Endodermal cell (in vitro differentiated cells): ENCODE data around the gene SART3. TPM values are rescaled to one million over a fixed set of nuclear protein-coding genes. Genes with fewer than 3 reads are reported as not detected.
A peak's percentile ranks its signal among the peaks of the same experiment; 100 is the strongest.

Experiments
- DNase-seq: peaks from one replicate; pipeline ENCODE4 v3.0.0-alpha.2; 2017
- H3K27ac ChIP-seq: 2 replicates; pipeline ENCODE4 v1.5.1; 2013; ENCODE audit warnings: mild to moderate bottlenecking, low read depth, low read length, moderate library complexity
- H3K27me3 ChIP-seq: 2 replicates; pipeline ENCODE4 v1.6.1; 2013; ENCODE audit warnings: mild to moderate bottlenecking, low read length, moderate library complexity; ENCODE audit not compliant: insufficient read depth, control insufficient read depth, poor library complexity, severe bottlenecking
- H3K36me3 ChIP-seq: 2 replicates; pipeline ENCODE4 v1.7.0; 2013; ENCODE audit warnings: mild to moderate bottlenecking, low read length, moderate library complexity; ENCODE audit not compliant: control insufficient read depth, insufficient read depth
- H3K4me1 ChIP-seq: one replicate; pipeline ENCODE4 v1.7.0; 2013; ENCODE audit warnings: low read length; ENCODE audit not compliant: control insufficient read depth, insufficient read depth
- H3K4me3 ChIP-seq: 2 replicates; pipeline ENCODE4 v1.5.1; 2013; ENCODE audit warnings: mild to moderate bottlenecking, low read length, moderate library complexity
- H3K9ac ChIP-seq: 2 replicates; pipeline ENCODE4 v1.6.1; 2013; ENCODE audit warnings: mild to moderate bottlenecking, low read length, moderate library complexity; ENCODE audit not compliant: poor library complexity, severe bottlenecking; ENCODE audit errors: extremely low read depth
- H3K9me3 ChIP-seq: 2 replicates; pipeline ENCODE4 v1.6.1; 2013; ENCODE audit warnings: mild to moderate bottlenecking, low read length, moderate library complexity; ENCODE audit not compliant: control insufficient read depth
- H3K27ac Mint-ChIP-seq: 2 replicates; pipeline ENCODE4 v1.8.0; 2020; ENCODE audit warnings: mixed read lengths
- H3K27me3 Mint-ChIP-seq: 2 replicates; pipeline ENCODE4 v1.8.0; 2021; ENCODE audit warnings: mild to moderate bottlenecking, mixed read lengths; ENCODE audit not compliant: insufficient read depth
- H3K36me3 Mint-ChIP-seq: 2 replicates; pipeline ENCODE4 v1.8.0; 2020; ENCODE audit warnings: low read depth, mixed read lengths
- H3K4me1 Mint-ChIP-seq: 2 replicates; pipeline ENCODE4 v1.8.0; 2020; ENCODE audit warnings: mixed read lengths
- H3K4me3 Mint-ChIP-seq: 2 replicates; pipeline ENCODE4 v1.8.0; 2020; ENCODE audit warnings: mild to moderate bottlenecking, moderate library complexity, mixed read lengths
- H3K9me3 Mint-ChIP-seq: 2 replicates; pipeline ENCODE4 v1.8.0; 2020; ENCODE audit warnings: mild to moderate bottlenecking, mixed read lengths
- WGBS, 2 experiments: methylation state at CpG; one replicate each; pipeline versions ENCODE4 v1.1.5 to v1.1.7; 2013; ENCODE audit warnings: missing lambda C conversion rate in 2 of 2, mixed read lengths in 1 of 2; ENCODE audit not compliant: insufficient coverage in 1 of 2, insufficient read length in 1 of 2; 5-methylcytosine and 5-hydroxymethylcytosine counted together
- total RNA-seq, 2 donors: library from RNA; stranded (reverse); fragmentation: NEBNext Ultra II Directional in 1 of 2; extraction: Animal tissue kit (Norgen Biotek cat#: 25700) in 1 of 2; gene quantifications; 2 replicates in 1 of 2; 3 replicates in 1 of 2; pipeline ENCODE4 v1.2.1, GENCODE V29; 2021
- TF ChIP-seq, protein P1 (sequence below): fragments of 200-600 bp; sonication (generic); conservative IDR thresholded peaks from 2 replicates; pipeline ENCODE4 v1.5.0; 2021; ENCODE audit warnings: antibody characterized with exemption, mild to moderate bottlenecking

The SART3 gene
- total RNA-seq, 2 donors from 2014 or later: 83.5 to 86.2 TPM

DNA sequence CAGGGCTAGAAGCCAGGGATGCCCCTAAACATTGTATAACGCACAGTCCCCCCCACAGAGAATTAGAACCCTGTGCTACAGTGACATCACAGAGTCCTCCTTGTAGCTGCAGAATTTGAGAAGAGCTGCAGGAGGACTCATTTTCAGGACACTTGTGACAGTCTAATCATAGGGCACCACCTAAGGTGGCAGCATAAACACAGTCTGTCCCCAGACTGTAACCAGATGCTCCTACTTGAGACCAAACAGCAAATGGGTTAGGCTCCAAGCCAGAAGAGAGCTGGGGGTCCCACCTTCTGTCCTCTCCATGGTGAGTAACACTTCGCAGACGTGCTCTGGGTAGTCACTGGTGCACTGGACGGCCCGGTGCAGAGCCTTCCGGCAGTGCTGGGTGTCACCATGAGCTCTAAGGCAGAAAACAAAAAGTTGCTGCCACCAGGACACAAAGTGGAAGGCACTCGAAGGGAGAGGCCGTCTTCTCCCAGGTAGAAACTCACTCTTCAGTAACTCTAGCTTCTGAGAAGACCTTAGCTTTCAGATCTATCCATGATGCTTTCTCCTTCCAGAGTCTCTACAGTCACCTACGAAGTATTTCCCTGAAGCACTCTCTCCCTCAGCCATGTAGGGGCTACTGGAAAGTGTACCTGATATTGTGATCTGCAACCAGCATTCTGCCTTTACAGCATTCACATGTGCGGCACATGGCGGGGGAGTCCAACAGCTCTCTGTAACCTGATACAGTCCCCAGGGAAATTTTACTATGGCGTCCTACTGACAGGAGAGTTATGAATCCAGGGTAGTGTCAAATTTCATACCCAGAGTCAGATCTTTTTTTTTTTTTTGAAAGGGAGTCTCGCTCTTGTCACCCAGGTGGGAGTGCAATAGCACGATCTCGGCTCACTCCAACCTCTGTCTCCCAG is 28.8 kb downstream of the SART3 start:
- Histone ChIP-seq H3K9me3 (no peaks in the 10 kb centered on the region), H3K36me3 (peaks cover 83% of the 10 kb centered on the region), H3K9ac (no peak overlapping the region), H3K27ac (no peak overlapping the region), H3K4me3 (no peak overlapping the region), H3K27me3 (no peaks in the 10 kb centered on the region), H3K4me1 (no peaks in the 10 kb centered on the region)
- Mint-ChIP-seq H3K27ac (no peak overlapping the region), H3K4me1 (no peaks in the 10 kb centered on the region), H3K27me3 (no peaks in the 10 kb centered on the region), H3K36me3 (peaks cover 74% of the 10 kb centered on the region), H3K9me3 (no peaks in the 10 kb centered on the region), H3K4me3 (no peak overlapping the region)
- WGBS, 2 experiments: 93 to 94% methylated on average over 10 to 15 of the region's 15 CpGs
- TF ChIP-seq, protein P1, sequence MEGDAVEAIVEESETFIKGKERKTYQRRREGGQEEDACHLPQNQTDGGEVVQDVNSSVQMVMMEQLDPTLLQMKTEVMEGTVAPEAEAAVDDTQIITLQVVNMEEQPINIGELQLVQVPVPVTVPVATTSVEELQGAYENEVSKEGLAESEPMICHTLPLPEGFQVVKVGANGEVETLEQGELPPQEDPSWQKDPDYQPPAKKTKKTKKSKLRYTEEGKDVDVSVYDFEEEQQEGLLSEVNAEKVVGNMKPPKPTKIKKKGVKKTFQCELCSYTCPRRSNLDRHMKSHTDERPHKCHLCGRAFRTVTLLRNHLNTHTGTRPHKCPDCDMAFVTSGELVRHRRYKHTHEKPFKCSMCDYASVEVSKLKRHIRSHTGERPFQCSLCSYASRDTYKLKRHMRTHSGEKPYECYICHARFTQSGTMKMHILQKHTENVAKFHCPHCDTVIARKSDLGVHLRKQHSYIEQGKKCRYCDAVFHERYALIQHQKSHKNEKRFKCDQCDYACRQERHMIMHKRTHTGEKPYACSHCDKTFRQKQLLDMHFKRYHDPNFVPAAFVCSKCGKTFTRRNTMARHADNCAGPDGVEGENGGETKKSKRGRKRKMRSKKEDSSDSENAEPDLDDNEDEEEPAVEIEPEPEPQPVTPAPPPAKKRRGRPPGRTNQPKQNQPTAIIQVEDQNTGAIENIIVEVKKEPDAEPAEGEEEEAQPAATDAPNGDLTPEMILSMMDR: no peak
- DNase-seq: no peak

DNA sequence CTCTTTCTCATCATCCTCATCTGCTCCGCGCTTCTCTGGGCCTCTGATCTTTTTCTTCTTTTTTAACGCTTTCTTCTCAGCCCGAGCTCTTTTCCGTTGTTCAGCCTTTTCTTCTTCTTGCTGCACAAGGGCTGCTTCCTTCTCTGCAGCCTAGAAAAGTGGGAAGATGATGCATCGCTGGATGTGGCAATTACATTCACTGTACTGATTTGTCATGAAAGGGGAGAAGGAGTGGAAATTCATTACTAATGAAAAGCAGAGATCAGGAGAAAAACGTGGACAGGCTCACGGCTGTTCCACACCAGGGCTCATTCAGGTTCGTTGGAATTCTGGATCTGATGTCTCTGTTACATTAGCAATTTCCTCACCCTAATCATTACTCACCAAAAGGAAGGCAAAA is 30.8 kb downstream of the SART3 start:
- TF ChIP-seq, protein P1: no peak
- Histone ChIP-seq H3K9me3 (no peaks in the 10 kb centered on the region), H3K4me1 (no peaks in the 10 kb centered on the region), H3K36me3 (peaks cover 83% of the 10 kb centered on the region), H3K27ac (no peak overlapping the region), H3K4me3 (no peak overlapping the region), H3K27me3 (no peaks in the 10 kb centered on the region), H3K9ac (no peak overlapping the region)
- no peaks in the 10 kb centered on the region for H3K4me1 Mint-ChIP-seq
- no peaks in the 10 kb centered on the region for H3K9me3 Mint-ChIP-seq
- no peak overlapping the region for H3K4me3 Mint-ChIP-seq
- no peak for DNase-seq
- no peaks in the 10 kb centered on the region for H3K27me3 Mint-ChIP-seq
- H3K36me3 Mint-ChIP-seq: peaks cover 76% of the 10 kb centered on the region
- WGBS, 2 experiments: 89 to 99% methylated on average over 9 of the region's 9 CpGs
- no peak overlapping the region for H3K27ac Mint-ChIP-seq

DNA sequence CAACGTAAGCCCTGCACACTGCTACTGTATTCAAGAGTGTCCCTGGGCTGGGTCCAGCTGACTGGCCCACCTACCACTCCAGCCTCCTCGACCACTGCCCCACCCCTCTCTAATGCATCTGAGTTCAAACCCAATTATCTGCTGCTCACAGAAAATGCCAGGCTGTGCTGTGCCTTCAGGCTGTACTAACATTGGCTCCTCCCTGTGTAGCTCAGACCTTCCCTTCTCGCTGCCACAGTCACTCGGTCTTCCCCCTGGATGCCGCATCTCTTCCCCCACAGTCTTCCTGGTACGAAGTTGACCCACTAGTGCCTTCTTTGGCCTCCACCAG is 33.8 kb downstream of the SART3 start:
- peaks cover 87% of the 10 kb centered on the region for H3K36me3 ChIP-seq
- Mint-ChIP-seq H3K36me3 (peaks cover 88% of the 10 kb centered on the region), H3K27ac (no peak overlapping the region)

More for the DNA sequence above, 33.8 kb downstream of the SART3 start:
- H3K4me3 Mint-ChIP-seq: no peak overlapping the region
- no peaks in the 10 kb centered on the region for H3K9me3 Mint-ChIP-seq
- Histone ChIP-seq H3K27ac (peak overlapping the region; percentile 62), H3K9ac (no peak overlapping the region), H3K9me3 (no peaks in the 10 kb centered on the region), H3K27me3 (no peaks in the 10 kb centered on the region), H3K4me1 (no peaks in the 10 kb centered on the region), H3K4me3 (no peak overlapping the region)
- WGBS, 2 experiments: 93 to 97% methylated on average over 6 of the region's 6 CpGs
- TF ChIP-seq, protein P1: no peak
- no peaks in the 10 kb centered on the region for H3K27me3 Mint-ChIP-seq
- no peaks in the 10 kb centered on the region for H3K4me1 Mint-ChIP-seq
- no peak for DNase-seq
